Measurements from ENCODE around the gene CALR3. TPM values are rescaled to one million over a fixed set of nuclear protein-coding genes. Genes with fewer than 3 reads are reported as not detected.
"Not testable (repeated sequence)": the region's sequence is repeated elsewhere in the genome, so short reads cannot be mapped to it uniquely, and the experiment has no call there.

CALR3 gene
- total RNA-seq, 1 donor from 2014 or later, result not detected

DNA sequence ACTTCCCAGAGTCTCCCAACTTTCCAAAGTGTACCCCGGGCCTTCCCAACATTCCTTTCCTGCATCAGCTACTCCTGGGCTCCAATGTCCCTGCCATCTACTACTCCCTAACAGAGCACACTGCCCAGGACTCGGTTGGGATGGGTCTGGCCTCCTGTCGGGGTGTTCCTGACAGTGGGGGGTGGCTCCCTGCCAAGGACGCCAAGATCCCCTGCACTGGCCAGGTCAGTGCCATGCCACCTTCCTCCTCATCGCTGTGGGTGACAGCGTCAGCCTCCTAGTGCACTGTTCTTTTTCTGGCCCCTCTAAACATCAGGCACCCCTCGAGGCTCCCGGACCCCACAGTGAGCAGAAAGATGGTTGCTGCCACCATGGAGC, 38.0 kb downstream of the CALR3 start:
- no peak for DNase-seq (ENCODE audit: low read depth in 2 of 2)

DNA sequence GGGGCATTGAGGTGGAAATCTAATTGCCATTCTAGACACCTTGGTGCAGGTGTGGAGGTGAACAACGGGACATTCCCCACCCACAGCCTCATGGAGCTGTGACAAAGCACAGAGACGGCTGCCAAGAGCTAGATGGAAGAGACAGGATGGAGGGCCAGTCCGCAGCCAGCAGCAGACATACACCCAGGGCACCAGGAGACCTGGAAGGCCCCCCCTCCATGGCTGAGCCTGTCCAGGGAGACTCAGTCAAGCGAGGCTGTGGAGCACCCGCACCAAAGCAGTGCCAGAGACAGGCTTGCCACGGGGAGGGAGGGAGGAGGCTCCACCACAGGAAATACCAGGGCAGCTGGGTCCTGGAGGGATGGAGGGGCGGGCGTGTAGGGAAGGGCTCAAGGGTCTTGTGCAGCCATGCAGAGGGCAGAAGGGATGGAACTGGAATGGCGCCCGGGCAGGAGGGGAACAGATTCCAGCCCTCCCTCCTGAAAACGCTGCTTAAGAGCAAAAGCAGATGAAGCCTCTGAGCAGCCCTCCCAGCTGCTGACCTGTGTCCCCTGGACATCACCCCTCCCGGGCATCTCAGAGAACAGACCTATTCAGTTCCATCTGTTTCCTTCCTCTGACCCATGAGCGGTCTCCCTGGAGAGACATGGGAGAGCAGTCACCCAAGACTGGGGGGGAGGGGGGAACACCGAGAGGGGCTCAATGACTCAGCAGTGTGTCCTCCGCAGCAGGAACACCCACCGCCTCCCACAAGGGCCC, 38.6 kb downstream of the CALR3 start:
- peak; percentile 53 to 78 for DNase-seq (ENCODE audit: low read depth in 2 of 2)

DNA sequence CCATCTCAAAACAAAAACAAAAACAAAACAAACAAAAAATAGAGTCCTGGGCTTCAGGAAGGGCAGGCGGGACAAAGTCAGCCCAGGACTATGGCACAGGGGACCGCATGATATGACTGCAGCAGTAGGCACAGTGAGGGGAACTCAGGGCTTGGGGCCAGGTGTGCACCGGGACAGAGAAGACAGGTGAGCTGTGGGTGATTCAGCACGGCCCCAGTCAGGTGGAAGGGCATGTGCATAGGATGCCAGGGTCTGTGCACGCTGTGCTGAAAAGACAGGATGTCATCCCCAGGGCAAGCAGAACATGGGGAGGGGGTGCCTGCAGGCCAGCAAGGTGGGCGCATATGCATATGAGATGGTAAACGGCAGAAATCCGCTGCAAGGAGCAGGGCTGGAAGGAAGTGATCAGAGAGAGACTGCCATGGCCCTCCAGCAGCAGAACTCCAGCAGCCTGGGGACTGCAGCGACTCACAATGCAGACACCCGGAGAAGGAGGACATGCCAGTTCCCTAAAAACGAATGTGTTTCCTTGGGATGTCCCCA, 39.2 kb downstream of the CALR3 start:
- DNase-seq (ENCODE audit: low read depth in 2 of 2), result no peak

DNA sequence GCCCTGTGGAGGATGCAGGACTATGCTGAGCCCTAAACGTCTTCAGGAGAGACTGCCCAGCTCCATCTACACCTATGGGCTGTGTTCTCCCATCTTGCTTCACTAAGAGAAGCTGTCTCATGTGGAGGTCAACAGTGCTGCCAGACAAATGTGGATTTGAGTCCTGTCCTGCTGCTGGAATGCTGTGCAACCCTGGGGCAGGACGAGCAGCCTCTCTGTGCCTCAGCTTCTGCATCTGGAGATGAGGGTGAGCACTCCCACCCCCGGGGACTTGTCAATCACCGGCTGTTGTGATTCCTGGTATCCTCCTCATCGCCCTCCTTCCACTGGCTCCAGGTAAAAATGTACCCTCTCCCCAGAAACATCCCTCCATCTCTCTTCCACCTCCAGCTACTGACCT, 40.5 kb downstream of the CALR3 start:
- no peak for DNase-seq (ENCODE audit: low read depth in 2 of 2)

DNA sequence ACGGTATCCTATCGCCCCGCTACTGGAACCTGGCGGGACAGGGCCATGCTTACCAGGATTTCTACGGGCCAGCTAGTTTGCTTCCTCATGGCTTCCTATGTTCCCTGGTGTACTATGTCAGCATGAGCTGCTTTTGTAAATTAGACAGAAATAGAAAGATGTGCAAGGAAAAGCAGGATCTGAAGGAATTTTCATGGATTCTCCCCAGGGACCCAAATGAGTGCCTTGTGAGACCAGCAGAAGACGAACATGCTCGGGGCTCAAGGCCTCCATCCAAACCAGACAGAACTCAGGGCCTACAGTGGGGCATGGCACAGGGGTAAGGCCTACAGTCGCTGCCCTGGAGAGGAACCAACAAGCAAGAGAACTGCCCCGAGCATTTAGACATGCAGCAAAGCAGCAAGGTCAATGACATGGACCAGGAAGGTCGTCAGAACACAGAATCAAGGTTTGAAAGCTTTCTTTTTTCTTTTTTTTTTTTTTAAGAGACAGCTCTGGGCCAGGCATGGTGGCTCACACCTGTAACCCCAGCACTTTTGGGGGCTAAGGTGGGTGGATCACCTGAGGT, 41.5 kb downstream of the CALR3 start:
- DNase-seq (ENCODE audit: low read depth in 2 of 2), result no peak

DNA sequence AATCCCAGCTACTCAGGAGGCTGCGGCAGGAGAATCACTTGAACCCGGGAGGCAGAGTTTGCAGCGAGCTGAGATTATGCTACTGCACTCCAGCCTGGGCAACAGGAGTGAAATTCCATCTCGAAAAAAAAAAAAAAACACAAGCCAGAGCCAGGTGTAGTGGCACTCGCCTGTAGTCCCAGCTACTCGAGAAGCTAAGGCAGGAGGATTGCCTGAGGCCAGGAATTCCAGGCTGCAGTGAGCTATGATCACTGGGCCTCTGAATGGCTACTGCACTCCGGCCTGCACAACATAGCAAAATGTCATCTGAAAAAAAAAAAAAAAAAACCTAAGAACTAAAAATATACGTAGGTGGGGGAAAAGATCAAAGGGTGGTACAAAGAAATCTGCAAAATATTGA, 43.6 kb downstream of the CALR3 start:
- no peak for DNase-seq (ENCODE audit: low read depth in 2 of 2)

DNA sequence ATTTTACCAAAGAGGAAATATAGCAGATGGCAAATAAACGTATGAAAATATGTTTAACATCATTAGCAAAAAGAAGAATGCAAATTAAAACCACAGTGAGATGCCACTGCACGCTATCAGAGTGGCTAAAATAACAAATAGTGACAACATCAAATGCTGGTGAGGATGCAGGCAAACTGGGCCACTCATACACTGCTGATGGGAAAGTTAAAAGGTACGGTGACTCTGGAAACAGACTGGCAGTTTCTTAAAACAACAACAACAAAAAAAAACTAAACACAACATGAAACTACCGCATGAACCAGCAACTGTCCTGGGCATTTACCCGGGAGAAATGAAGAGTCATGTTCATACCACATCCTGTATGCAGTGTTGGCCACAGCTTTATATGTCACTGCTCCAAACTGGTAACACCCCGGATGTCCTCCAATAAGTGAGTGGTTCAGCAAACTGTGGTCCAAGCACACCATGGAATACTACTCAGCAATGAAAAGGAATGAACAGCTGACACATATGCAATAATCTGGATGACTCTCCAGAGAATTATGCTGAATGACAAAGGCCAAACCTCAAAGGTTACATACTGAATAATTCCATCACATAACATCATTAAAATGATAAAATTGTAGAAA, 46.5 kb downstream of the CALR3 start:
- DNase-seq (ENCODE audit: low read depth in 2 of 2), result no peak

DNA sequence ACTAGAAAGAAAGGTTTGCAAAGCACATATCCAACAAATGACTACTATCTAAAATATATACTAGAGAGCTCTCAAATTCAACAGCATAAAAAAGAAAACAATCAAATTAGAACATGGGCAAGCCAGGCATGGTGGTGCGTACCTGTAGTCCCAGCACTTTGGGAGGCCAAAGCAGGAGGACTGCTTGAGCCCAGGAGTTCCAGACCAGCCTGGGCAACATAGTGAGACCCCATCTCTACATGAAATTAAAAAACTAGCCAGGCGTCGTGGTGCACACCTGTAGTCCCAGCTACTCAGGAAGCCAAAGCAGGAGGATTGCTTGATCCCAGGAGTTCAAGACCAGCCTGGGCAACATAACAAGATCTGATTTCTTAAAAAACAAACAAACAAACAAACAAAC, 47.1 kb downstream of the CALR3 start:
- not testable (repeated sequence) for DNase-seq (ENCODE audit: low read depth in 2 of 2)

DNA sequence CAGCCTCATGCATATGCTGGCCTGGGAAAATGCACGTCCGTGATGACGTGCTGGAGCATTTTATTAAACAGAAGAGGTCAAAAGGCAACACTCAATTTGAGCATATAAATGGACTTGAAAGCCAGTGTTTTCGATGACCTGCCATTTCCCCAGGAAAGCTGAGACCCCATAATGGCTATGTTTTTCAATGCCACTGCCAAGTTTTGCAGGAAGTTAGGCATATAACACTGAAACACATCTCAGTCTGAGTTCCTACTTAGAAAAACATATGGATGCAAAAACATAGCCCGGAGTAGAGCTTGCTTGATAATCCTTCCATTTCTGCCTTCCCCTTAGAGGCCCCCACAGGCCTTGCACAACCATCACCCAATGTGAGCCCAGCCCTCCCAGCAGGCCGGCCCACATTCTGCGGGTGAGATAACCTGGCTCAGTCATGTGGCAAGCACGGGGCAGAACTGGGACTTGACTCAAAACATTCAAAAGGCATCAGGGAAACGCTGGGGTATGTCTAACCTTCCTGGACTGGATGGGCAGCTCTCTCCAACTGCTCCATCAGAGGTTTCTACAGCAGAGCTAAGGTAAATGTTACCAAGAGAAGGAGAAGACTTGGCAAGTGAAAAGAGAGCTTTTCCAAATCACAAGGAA, 49.1 kb downstream of the CALR3 start:
- peak; percentile 95 to 99 for DNase-seq (ENCODE audit: low read depth in 2 of 2)

DNA sequence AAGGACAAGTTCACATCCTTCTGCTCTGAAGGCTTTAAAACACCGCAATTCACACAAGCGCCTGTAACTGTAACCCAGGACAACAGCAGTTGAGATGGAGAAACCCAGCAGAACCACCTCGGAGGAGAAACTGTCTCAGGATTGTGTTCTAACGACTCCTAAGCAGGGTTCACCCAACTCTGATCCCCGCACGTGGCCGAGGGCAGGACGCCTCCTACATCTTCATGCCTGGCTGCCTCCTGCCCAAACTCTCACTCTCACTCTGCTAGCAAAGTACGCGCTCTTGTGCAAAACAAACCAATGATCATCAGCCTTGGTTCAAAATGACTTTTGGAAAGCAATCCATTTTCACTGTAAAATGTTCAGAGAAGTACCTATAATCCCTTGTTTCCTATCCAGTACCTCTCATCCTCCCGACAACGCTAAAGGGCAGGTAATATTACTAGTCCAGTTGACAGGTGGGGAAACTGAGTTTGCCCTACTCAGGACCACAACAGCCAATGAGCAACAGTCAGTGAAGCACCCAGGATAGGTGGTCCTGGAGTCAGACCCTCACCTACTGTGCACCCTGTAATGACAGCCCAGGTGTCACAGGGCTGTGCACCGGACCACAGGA, 49.8 kb downstream of the CALR3 start:
- DNase-seq (ENCODE audit: low read depth in 2 of 2), result no peak

DNA sequence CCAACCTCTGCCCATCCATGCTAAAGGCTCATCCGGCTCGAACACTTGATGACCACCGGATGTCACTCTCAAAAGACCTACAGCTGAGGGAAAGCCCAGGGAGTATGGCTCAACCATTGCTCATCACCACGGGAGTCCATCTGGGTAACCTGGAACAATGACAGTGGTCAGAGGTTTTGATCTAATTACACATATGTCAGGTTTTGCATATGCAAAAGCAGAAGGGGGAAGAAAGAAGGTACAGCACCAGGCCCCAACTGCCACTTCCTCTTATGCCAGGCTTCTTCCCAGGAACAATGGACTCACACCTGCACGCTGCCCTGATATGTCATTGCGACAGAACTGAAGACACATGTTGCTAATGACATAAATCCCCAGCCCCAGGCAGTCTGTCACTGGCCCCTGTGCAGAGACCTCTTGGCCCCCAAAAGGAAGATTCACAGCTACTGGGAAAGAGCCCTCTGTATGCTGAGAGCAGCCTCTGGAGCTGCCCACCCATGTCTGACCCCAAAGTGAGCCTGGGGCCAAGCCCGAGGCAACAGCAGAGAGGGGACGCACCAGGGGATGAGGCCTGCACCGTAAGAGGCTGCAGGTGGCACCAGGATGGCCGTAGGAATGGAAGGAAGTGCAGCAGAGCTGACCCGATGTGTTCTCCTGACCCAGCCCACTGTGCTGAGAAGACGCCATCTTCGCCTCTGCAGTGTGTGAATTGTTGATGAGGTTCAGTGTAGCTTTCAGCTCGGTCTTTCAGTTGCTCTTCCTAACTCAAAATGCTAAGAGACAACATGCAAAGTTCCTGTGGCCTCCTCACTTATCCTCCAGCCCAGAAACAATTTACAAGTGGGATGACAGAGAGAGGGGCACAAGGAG, 50.5 kb downstream of the CALR3 start:
- peak; percentile 29 to 39 for DNase-seq (ENCODE audit: low read depth in 2 of 2)

DNA sequence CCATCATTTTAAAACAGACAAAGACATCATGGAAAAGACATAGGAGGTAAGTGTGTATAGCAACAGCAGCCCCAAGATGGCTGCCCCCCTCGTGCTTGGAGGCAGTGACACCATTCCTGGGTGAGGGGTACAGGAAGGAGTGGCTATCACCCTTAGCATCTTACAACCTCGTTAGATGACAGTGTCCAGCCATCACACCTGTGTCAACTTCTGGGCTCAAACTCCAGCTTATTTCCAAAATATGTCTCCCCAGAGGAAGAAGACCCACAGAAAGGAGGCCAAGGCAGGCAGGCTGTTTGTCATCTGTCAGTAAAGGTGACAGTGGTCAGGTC, 51.7 kb downstream of the CALR3 start:
- no peak for DNase-seq (ENCODE audit: low read depth in 2 of 2)

DNA sequence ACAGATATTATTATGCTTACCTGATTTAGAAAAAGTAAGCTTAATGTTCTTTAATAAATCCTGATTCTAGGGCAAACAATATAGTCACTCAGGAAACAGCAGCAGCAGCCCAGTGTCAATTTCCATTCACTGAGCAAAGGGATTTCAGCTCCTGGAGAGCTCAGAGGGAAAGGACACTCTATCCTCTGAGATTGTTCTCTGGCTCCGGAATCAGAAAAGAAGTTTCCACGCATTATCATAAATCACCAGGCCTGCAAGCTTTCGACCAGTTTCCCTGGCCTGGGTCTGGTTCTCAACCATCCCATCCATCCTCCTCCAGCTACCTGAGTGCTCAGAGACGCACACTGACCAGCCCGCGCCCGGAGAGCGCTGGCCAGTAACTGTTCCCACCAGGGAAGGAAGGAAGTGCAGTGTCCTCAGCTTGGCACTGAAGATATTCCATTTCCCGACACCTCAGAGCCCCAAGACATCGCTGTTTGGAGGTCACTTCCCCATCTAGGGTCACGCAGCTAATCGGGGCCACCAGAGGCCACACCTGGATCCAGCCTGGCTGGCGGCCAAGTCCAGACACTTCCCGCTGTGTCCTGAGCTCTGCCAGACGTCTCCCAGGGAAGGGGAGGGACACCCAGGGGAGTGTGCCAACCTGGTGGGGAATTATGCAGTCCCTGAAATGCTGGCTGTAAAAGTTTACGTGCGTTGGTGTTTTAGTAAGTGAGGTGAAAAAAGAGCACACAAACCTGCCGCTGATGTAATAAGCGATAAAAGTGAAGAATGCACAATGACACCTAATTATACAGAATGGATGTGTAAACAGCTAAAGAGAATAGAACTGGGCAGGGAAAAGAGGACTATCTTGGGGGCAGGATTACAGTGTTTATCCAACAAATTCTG, 53.3 kb downstream of the CALR3 start:
- DNase-seq (ENCODE audit: low read depth in 2 of 2), result peak; percentile 44 to 52

DNA sequence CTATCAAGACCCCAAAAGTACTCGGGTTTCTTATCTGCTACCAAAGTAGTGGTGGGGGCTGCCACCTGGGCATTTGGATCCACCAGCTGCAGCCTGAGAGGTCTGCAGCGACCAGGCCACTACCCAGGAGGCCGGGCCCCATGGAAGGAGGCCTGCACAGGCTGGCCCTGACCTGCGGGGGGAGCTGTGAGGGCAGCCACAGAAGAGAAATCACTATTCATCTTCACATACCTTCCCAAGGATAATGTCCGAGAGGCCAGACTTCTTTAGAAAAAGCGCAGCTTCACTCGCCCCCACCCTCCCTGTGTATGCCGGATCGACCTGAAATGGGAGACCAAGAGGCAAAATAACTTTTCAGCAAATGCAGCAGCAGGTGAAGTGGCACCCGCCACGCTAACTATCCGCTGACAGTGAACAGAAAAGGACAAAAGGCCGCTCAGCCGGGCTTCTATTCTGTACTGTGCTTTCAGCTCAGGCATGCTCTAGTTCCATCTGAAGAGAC, 54.3 kb downstream of the CALR3 start:
- DNase-seq (ENCODE audit: low read depth in 2 of 2), result peak; percentile 48 to 60

DNA sequence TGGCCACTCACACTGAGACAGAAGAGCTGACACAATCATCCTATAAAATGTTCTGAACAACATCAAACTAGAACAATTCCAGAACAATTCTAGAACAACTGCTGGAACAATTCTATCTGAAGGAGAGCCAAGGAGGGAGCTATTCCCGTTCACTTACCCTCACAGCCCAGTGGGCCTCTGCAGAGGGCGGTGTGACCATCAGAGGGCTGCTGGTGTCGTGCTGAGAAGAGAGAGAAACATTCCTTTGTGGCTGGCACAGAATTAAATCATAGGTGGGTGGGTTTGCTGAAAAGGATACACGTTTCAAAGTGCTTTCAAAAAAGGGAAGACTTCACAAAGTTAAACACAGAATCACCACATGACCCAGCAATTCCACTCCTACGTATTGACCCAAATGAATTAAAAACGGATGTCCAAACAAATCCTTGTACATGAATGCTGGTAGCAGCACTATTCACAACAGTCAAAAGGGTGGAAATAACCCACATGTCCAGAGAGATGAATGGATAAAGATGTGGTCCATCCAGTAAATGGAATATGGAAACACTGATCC, 59.1 kb downstream of the CALR3 start:
- no peak for DNase-seq (ENCODE audit: low read depth in 2 of 2)

DNA sequence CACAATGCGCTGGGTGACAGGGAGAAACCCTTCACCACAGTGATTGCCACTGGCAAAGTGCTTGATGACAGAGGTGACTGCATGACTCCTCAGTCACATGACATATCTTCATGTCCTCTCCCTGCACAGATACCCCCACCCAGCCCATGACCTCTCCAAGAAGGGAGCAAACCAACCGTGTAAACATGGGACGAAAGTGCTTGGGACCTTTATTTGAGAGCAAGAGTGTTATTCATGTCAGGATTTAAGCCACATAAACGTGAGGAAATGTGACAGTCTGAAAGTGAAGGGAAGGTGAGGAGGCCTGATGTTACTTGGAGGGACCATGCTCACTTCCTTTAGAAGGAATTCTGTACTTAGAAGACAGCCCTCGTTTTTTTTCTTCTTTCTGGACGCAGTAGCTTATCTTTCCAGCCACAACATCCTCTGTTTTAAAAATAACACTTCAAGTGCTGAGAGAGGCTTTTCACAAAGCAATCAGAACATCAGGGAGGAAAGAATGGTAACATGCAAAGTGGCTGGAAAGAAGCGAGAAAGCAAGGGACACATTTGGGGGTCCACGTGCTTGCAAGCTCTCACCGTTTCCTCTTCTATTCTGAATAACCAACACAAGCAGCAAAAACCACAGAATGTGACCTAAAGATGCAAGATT, 59.8 kb downstream of the CALR3 start:
- peak in 1 of 2 donors; percentile 80 for DNase-seq (ENCODE audit: low read depth in 2 of 2)

DNA sequence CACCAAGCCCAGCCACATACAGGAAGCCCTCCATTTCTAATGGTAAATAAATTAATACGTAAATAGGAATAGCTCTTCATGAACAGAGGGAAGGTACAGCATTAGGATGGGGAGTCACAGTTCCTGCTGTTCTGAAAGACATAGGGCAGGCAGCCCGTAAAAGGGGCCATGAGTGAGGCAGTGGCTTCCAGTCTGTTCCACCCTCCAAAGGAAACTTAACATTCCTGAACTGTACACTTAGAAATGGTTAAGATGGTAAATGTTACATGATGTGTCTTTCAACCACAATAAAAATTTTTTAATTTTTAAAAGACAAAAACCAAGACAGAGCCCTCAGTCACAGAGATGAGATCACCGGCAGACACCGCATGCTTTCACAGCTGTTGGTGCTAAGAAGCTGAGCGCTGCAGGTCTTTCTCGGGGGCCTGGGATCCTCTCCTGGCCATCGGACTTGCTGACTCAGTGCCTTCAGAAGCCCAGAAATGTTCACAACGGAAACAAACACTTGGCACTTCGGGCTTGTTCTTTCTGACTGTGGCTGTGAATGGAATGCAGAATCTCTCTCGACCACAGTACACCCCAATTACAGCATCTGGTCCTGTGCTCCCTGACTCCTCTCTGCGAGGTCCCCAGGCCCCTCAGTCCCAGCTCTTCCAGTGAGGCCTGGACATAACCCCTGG, 60.6 kb downstream of the CALR3 start:
- peak in 1 of 2 donors; percentile 91 for DNase-seq (ENCODE audit: low read depth in 2 of 2)

DNA sequence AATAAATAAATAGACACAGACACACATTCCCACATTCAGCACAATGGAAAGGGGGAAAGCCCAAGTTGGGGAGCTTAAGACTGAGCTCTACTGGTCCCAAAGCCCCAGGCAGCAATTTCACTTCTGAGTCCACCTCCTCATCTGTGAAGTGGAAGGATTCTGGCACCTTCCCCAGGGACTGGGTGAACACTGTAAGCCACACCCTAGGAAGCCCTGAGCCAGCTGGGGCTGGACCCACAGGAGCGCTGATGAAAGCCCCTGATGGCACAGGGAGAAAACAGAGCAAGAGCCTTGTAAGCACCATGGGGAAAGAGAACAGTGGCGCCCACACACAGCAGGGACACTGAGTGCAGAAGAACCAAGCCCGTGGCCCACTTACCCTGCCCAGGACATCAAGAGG, 62.0 kb downstream of the CALR3 start:
- DNase-seq (ENCODE audit: low read depth in 2 of 2), result no peak

Measured in lung microvascular endothelial cell (primary cell).